Stimulated activated effector memory CD8-positive, alpha-beta T cell treated with anti-CD3 and anti-CD28 coated beads, Interleukin-12 subunit alpha, Interleukin-12 subunit beta, amount 100 ng/mL, for 72 hours (primary cell): ENCODE results near the gene ADAMTS18.
"Not testable (repeated sequence)": the region's sequence is repeated elsewhere in the genome, so short reads cannot be mapped to it uniquely, and the experiment has no call there.

Source experiments
- ATAC-seq: fragments of 150-1000 bp; cut with Tn5 transposase; 2 replicates; pipeline ENCODE4 v1.10.0; 2021
- DNase-seq, 2 donors: peaks; one replicate each; pipeline ENCODE4 v3.0.0; 2021 to 2022; ENCODE audit warnings: low spot score in 2 of 2
- H3K27ac Mint-ChIP-seq: one replicate; pipeline ENCODE4 v1.8.0; 2022; ENCODE audit warnings: mild to moderate bottlenecking, mixed read lengths
- H3K36me3 Mint-ChIP-seq: one replicate; pipeline ENCODE4 v1.8.0; 2022; ENCODE audit warnings: mild to moderate bottlenecking, mixed read lengths
- H3K4me1 Mint-ChIP-seq: one replicate; pipeline ENCODE4 v1.8.0; 2022; ENCODE audit warnings: mixed read lengths
- H3K4me3 Mint-ChIP-seq: one replicate; pipeline ENCODE4 v1.8.0; 2022; ENCODE audit warnings: mild to moderate bottlenecking, mixed read lengths
- H3K9me3 Mint-ChIP-seq: one replicate; pipeline ENCODE4 v1.8.0; 2022; ENCODE audit warnings: mixed read lengths

The ADAMTS18 gene

GRCh38 chr16:77434530-77435271, at the start of gene ADAMTS18:
Gene ADAMTS18, minus strand, starts transcription at chr16:77435034. Its CDS starts 339 bp downstream, at chr16:77434695.
- Mint-ChIP-seq H3K4me1 (no peaks in the 10 kb centered on the region), H3K9me3 (no peaks in the 10 kb centered on the region), H3K36me3 (no peaks in the 10 kb centered on the region), H3K4me3 (no peak within 1 kb of the TSS), H3K27ac (no peak within 1 kb of the TSS)
- DNase-seq (no peak), ATAC-seq (no peak)

- no peak overlapping the region for H3K27ac Mint-ChIP-seq
- no peak overlapping the region for H3K4me3 Mint-ChIP-seq
- DNase-seq (no peak), ATAC-seq (no peak)
- H3K36me3 Mint-ChIP-seq: no peaks in the 10 kb centered on the region
- H3K4me1 Mint-ChIP-seq: no peaks in the 10 kb centered on the region
- no peaks in the 10 kb centered on the region for H3K9me3 Mint-ChIP-seq
These were observed 46.0 kb upstream of the ADAMTS18 start for GRCh38 chr16:77480681-77481315.

GRCh38 chr16:77472262-77472661, 37.4 kb upstream of the ADAMTS18 start:
- peaks cover 2% of the 10 kb centered on the region for H3K9me3 Mint-ChIP-seq
- no peaks in the 10 kb centered on the region for H3K4me1 Mint-ChIP-seq
- ATAC-seq (no peak), DNase-seq (no peak)
- H3K36me3 Mint-ChIP-seq: no peaks in the 10 kb centered on the region
- H3K27ac Mint-ChIP-seq: no peak overlapping the region
- H3K4me3 Mint-ChIP-seq: no peak overlapping the region

- no peaks in the 10 kb centered on the region for H3K36me3 Mint-ChIP-seq
- ATAC-seq (no peak), DNase-seq (no peak)
- no peaks in the 10 kb centered on the region for H3K4me1 Mint-ChIP-seq
- H3K27ac Mint-ChIP-seq: no peak overlapping the region
- peaks cover 2% of the 10 kb centered on the region for H3K9me3 Mint-ChIP-seq
- no peak overlapping the region for H3K4me3 Mint-ChIP-seq
These were observed 36.0 kb upstream of the ADAMTS18 start for GRCh38 chr16:77470851-77471250.

- DNase-seq (no peak), ATAC-seq (no peak)
- H3K9me3 Mint-ChIP-seq: peaks cover under 1% of the 10 kb centered on the region
- no peaks in the 10 kb centered on the region for H3K36me3 Mint-ChIP-seq
- H3K27ac Mint-ChIP-seq: no peak overlapping the region
- no peak overlapping the region for H3K4me3 Mint-ChIP-seq
- no peaks in the 10 kb centered on the region for H3K4me1 Mint-ChIP-seq
These were observed 34.8 kb upstream of the ADAMTS18 start for GRCh38 chr16:77469634-77470033.

- ATAC-seq (no peak), DNase-seq (no peak)
- Mint-ChIP-seq H3K36me3 (no peaks in the 10 kb centered on the region), H3K27ac (no peak overlapping the region), H3K4me1 (no peaks in the 10 kb centered on the region), H3K4me3 (no peak overlapping the region), H3K9me3 (no peaks in the 10 kb centered on the region)
These were observed 34.0 kb upstream of the ADAMTS18 start for GRCh38 chr16:77468831-77469230.

- Mint-ChIP-seq H3K36me3 (no peaks in the 10 kb centered on the region), H3K9me3 (no peaks in the 10 kb centered on the region), H3K27ac (no peak overlapping the region), H3K4me3 (no peak overlapping the region), H3K4me1 (no peaks in the 10 kb centered on the region)
- ATAC-seq (no peak), DNase-seq (no peak)
These were observed 33.0 kb upstream of the ADAMTS18 start for GRCh38 chr16:77467821-77468335.

GRCh38 chr16:77463659-77464058, 28.8 kb upstream of the ADAMTS18 start:
- not testable (repeated sequence) for DNase-seq

GRCh38 chr16:77462894-77463293, 28.1 kb upstream of the ADAMTS18 start:
- Mint-ChIP-seq H3K4me1 (no peaks in the 10 kb centered on the region), H3K9me3 (no peaks in the 10 kb centered on the region), H3K27ac (no peak overlapping the region), H3K36me3 (no peaks in the 10 kb centered on the region), H3K4me3 (no peak overlapping the region)
- ATAC-seq (no peak), DNase-seq (no peak)

More at GRCh38 chr16:77463659-77464058, 28.8 kb upstream of the ADAMTS18 start:
- not testable (repeated sequence) for H3K27ac Mint-ChIP-seq, H3K9me3 Mint-ChIP-seq, H3K36me3 Mint-ChIP-seq, ATAC-seq, H3K4me1 Mint-ChIP-seq, H3K4me3 Mint-ChIP-seq

GRCh38 chr16:77459534-77460254, 24.9 kb upstream of the ADAMTS18 start:
- H3K4me1 Mint-ChIP-seq: no peaks in the 10 kb centered on the region
- no peak for ATAC-seq
- no peak overlapping the region for H3K4me3 Mint-ChIP-seq
- DNase-seq: no peak
- no peak overlapping the region for H3K27ac Mint-ChIP-seq
- no peaks in the 10 kb centered on the region for H3K36me3 Mint-ChIP-seq
- H3K9me3 Mint-ChIP-seq: no peaks in the 10 kb centered on the region

- no peak overlapping the region for H3K27ac Mint-ChIP-seq
- H3K9me3 Mint-ChIP-seq: no peaks in the 10 kb centered on the region
- DNase-seq (no peak), ATAC-seq (no peak)
- no peaks in the 10 kb centered on the region for H3K4me1 Mint-ChIP-seq
- H3K4me3 Mint-ChIP-seq: no peak overlapping the region
- no peaks in the 10 kb centered on the region for H3K36me3 Mint-ChIP-seq
These were observed 22.2 kb upstream of the ADAMTS18 start for GRCh38 chr16:77457046-77457445.

- Mint-ChIP-seq H3K27ac (no peak overlapping the region), H3K4me3 (no peak overlapping the region), H3K36me3 (no peaks in the 10 kb centered on the region), H3K4me1 (no peaks in the 10 kb centered on the region), H3K9me3 (no peaks in the 10 kb centered on the region)
- no peak for ATAC-seq
- DNase-seq: no peak
These were observed 17.4 kb upstream of the ADAMTS18 start for GRCh38 chr16:77452243-77452642.

- Mint-ChIP-seq H3K36me3 (no peaks in the 10 kb centered on the region), H3K27ac (no peak overlapping the region), H3K4me3 (no peak overlapping the region), H3K9me3 (no peaks in the 10 kb centered on the region), H3K4me1 (no peaks in the 10 kb centered on the region)
- no peak for ATAC-seq
- no peak for DNase-seq
These were observed 16.1 kb upstream of the ADAMTS18 start for GRCh38 chr16:77450790-77451487.

- Mint-ChIP-seq H3K36me3 (no peaks in the 10 kb centered on the region), H3K4me1 (no peaks in the 10 kb centered on the region), H3K4me3 (no peak overlapping the region), H3K9me3 (no peaks in the 10 kb centered on the region), H3K27ac (no peak overlapping the region)
- ATAC-seq (no peak), DNase-seq (no peak)
These were observed 14.4 kb upstream of the ADAMTS18 start for GRCh38 chr16:77449208-77449607.

- no peak overlapping the region for H3K4me3 Mint-ChIP-seq
- H3K4me1 Mint-ChIP-seq: no peaks in the 10 kb centered on the region
- no peaks in the 10 kb centered on the region for H3K36me3 Mint-ChIP-seq
- ATAC-seq: no peak
- no peak overlapping the region for H3K27ac Mint-ChIP-seq
- H3K9me3 Mint-ChIP-seq: no peaks in the 10 kb centered on the region
- no peak for DNase-seq
These were observed 10.5 kb upstream of the ADAMTS18 start for GRCh38 chr16:77445324-77445723.
